NB4 (cell line): Measurements from ENCODE around the gene SNRPD2.

Source experiments
- DNase-seq: peaks from one replicate; pipeline ENCODE4 v3.0.0; 2010; ENCODE audit warnings: low read depth
- H3K4me3 ChIP-seq: one replicate; pipeline ENCODE4 v1.5.1; 2011; ENCODE audit warnings: mild to moderate bottlenecking, low read depth, low read length, moderate library complexity
- MYC ChIP-seq: IDR thresholded peaks from 2 replicates; pipeline ENCODE4 v1.6.1; 2011; ENCODE audit warnings: low read depth, low read length
- POLR2A ChIP-seq: IDR thresholded peaks from 2 replicates; pipeline ENCODE4 v1.6.1; 2011; ENCODE audit warnings: mild to moderate bottlenecking; ENCODE audit not compliant: insufficient read length; ENCODE audit errors: extremely low read depth
- TF ChIP-seq, protein P1 (sequence below): IDR thresholded peaks from one replicate; pipeline ENCODE4 v1.5.1; 2012; ENCODE audit warnings: low read depth, low read length
- TF ChIP-seq, protein P2 (sequence below): IDR thresholded peaks from 2 replicates; pipeline ENCODE4 v1.6.1; 2011; ENCODE audit warnings: low read depth, low read length

SNRPD2 gene

DNA sequence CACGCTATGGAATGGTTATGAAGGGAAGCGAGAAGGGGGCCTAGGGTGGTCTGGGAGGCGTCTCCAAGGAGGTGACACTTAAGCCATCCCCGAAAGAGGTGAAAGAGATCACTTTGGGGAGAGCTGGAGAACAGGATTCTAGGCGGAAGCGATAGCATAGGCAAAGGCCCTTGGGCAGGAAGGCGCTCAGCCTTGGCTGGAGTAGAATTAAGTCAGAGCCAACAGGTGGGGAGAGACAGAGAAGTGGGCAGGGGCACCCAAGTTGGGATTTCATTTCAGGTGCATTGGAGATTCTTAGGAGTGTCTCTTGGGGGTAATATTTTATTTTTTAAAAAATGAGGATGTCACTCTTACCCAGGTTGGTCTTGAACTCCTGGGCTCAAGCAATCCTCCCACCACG is 9.6 kb downstream of the SNRPD2 start:
- no peak overlapping the region for H3K4me3 ChIP-seq
- TF ChIP-seq, protein P1, sequence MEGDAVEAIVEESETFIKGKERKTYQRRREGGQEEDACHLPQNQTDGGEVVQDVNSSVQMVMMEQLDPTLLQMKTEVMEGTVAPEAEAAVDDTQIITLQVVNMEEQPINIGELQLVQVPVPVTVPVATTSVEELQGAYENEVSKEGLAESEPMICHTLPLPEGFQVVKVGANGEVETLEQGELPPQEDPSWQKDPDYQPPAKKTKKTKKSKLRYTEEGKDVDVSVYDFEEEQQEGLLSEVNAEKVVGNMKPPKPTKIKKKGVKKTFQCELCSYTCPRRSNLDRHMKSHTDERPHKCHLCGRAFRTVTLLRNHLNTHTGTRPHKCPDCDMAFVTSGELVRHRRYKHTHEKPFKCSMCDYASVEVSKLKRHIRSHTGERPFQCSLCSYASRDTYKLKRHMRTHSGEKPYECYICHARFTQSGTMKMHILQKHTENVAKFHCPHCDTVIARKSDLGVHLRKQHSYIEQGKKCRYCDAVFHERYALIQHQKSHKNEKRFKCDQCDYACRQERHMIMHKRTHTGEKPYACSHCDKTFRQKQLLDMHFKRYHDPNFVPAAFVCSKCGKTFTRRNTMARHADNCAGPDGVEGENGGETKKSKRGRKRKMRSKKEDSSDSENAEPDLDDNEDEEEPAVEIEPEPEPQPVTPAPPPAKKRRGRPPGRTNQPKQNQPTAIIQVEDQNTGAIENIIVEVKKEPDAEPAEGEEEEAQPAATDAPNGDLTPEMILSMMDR: no peak
- TF ChIP-seq MYC (no peak), POLR2A (no peak)
- TF ChIP-seq, protein P2, sequence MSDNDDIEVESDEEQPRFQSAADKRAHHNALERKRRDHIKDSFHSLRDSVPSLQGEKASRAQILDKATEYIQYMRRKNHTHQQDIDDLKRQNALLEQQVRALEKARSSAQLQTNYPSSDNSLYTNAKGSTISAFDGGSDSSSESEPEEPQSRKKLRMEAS: no peak
- no peak for DNase-seq

DNA sequence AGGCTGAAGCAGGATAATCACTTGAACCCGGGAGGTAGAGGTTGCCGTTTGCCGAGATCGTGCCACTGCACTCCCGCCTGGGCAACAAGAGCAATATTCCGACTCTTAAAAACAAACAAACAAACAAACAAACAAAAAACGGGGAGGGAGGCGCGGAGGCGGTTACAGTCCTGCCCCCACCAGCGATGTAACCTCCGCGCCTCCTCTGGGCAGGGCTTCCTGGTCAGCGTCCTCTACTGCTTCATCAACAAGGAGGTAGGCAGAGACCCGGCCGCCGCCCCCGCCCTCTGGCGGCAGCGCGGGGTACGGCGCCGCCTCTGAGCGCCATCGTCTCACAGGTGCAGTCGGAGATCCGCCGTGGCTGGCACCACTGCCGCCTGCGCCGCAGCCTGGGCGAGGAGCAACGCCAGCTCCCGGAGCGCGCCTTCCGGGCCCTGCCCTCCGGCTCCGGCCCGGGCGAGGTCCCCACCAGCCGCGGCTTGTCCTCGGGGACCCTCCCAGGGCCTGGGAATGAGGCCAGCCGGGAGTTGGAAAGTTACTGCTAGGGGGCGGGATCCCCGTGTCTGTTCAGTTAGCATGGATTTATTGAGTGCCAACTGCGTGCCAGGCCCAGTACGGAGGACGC is 10.2 kb downstream of the SNRPD2 start:
- 0 out of 2 replicates have a peak, but pooled peaks have one; percentile 8 for TF ChIP-seq MYC
- TF ChIP-seq, protein P2: no peak
- no peak for TF ChIP-seq POLR2A
- TF ChIP-seq, protein P1: peak; percentile 75
- peak; percentile 78 for DNase-seq
- no peak overlapping the region for H3K4me3 ChIP-seq

DNA sequence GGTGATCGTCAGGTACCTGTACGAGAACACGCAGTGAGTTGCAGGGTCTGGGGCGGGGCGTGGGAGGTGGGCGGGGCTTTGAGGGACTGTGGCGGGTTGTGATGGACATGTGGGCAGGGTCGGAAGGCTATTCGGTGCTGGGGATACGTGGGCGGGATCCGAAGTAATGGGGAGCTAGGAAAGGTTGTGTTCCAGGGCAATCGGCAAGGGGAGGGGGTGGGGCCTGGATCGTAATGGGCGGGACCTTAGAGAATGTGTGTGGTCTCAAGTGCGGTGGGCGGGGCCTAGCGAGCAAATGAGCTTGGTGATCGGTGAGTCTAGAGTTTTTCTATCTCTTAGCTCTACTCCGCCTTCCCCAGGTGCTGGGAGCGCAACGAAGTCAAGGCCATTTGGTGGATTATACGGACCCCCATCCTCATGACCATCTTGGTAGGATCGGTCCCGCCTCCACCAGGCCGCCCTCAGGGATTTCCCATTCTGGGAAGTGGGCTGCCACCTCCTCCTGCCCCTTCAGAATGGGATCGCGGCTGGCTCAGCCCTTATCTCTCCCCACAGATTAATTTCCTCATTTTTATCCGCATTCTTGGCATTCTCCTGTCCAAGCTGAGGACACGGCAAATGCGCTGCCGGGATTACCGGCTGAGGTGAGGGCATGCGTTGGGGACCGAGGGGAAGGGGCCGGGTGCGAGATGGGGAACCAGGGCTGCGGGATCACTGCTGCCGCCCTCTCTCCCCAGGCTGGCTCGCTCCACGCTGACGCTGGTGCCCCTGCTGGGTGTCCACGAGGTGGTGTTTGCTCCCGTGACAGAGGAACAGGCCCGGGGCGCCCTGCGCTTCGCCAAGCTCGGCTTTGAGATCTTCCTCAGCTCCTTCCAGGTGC is 14.2 kb downstream of the SNRPD2 start:
- DNase-seq: peak; percentile 35
- TF ChIP-seq MYC (no peak), POLR2A (no peak)
- TF ChIP-seq, protein P2: no peak
- TF ChIP-seq, protein P1: no peak
- H3K4me3 ChIP-seq: no peak overlapping the region

DNA sequence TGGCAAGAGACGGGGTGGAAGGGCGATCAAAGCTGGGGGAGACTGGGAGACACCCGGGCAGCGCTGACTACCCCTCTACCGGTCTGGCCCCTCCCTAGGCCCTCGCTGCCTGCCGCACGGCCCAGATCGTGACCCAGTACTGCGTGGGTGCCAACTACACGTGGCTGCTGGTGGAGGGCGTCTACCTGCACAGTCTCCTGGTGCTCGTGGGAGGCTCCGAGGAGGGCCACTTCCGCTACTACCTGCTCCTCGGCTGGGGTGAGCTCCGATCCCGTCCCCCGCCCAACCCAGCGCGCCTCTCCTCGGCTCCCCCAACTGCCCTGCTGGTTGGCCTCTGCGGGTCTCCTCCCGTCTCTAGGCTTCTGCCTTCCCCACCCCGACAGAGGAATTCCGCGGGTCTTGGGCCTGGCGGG is 14.9 kb downstream of the SNRPD2 start:
- TF ChIP-seq, protein P2: no peak
- TF ChIP-seq MYC: no peak
- TF ChIP-seq POLR2A: no peak
- TF ChIP-seq, protein P1: no peak
- no peak overlapping the region for H3K4me3 ChIP-seq
- no peak for DNase-seq

DNA sequence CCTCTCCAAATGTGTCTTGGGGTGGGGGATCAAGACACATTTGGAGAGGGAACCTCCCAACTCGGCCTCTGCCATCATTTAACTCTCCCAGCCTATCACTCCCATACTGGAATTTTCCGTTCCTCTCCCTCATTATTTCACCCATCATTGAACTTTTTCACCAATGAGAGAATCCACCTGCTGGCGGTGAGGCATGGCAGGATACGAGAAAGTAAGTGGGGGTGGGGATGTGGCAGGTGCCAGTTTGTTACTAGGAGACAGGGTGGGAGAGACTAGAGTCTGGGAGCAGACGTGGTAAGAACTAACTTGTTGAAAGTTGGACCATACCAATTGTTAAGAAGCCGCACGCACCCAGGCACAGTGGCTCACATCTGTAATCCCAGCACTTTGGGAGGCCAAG is 16.8 kb downstream of the SNRPD2 start:
- no peak for DNase-seq
- H3K4me3 ChIP-seq: no peak overlapping the region
- TF ChIP-seq, protein P1: no peak
- TF ChIP-seq, protein P2: no peak
- TF ChIP-seq POLR2A (no peak), MYC (no peak)
